ENCODE measurements around the gene ZC3HAV1.
"Not testable (repeated sequence)": the region's sequence is repeated elsewhere in the genome, so short reads cannot be mapped to it uniquely, and the experiment has no call there.

ZC3HAV1 gene

GRCh38 chr7:139103057-139103815 lies 6.3 kb downstream of the ZC3HAV1 start:
- Histone ChIP-seq H3K4me1 (ENCODE audit: control insufficient read depth, insufficient read depth, low read length, unreplicated experiment) (peaks cover 34% of the 10 kb centered on the region), H3K79me2 (ENCODE audit: control insufficient read depth, insufficient read depth, low read length, unreplicated experiment) (peaks cover 84% of the 10 kb centered on the region), H2AFZ (ENCODE audit: low read length, unreplicated experiment) (no peak overlapping the region), H3K27ac (ENCODE audit: low read depth, low read length) (no peak overlapping the region), H3K4me3 (ENCODE audit: low read depth, low read length) (peak overlapping the region; percentile 22), H3K36me3 (ENCODE audit: insufficient read depth, low read length) (peaks cover 24% of the 10 kb centered on the region), H3K27me3 (ENCODE audit: insufficient read depth, low read length) (no peaks in the 10 kb centered on the region)

GRCh38 chr7:139101637-139102158 lies 7.8 kb downstream of the ZC3HAV1 start:
- Histone ChIP-seq H3K4me1 (ENCODE audit: control insufficient read depth, insufficient read depth, low read length, unreplicated experiment) (peaks cover 34% of the 10 kb centered on the region), H3K79me2 (ENCODE audit: control insufficient read depth, insufficient read depth, low read length, unreplicated experiment) (peaks cover 79% of the 10 kb centered on the region), H3K36me3 (ENCODE audit: insufficient read depth, low read length) (peaks cover 20% of the 10 kb centered on the region)
- not testable (repeated sequence) for H3K27me3 ChIP-seq (ENCODE audit: insufficient read depth, low read length); H2AFZ ChIP-seq (ENCODE audit: low read length, unreplicated experiment); H3K27ac ChIP-seq (ENCODE audit: low read depth, low read length); H3K4me3 ChIP-seq (ENCODE audit: low read depth, low read length)

- H3K27me3 ChIP-seq (ENCODE audit: insufficient read depth, low read length), result no peaks in the 10 kb centered on the region
- H3K36me3 ChIP-seq (ENCODE audit: insufficient read depth, low read length), result peaks cover 21% of the 10 kb centered on the region
- H3K4me3 ChIP-seq (ENCODE audit: low read depth, low read length), result peak overlapping the region; percentile 9; the same call in 1 of the 2 replicates
- H2AFZ ChIP-seq (ENCODE audit: low read length, unreplicated experiment), result no peak overlapping the region
- H3K79me2 ChIP-seq (ENCODE audit: control insufficient read depth, insufficient read depth, low read length, unreplicated experiment), result peaks cover 80% of the 10 kb centered on the region
- peaks cover 30% of the 10 kb centered on the region for H3K4me1 ChIP-seq (ENCODE audit: control insufficient read depth, insufficient read depth, low read length, unreplicated experiment)
- peak overlapping the region; percentile 18 for H3K27ac ChIP-seq (ENCODE audit: low read depth, low read length)
Observed at GRCh38 chr7:139099172-139099947, 10.2 kb downstream of the ZC3HAV1 start.

- peaks cover 16% of the 10 kb centered on the region for H3K36me3 ChIP-seq (ENCODE audit: insufficient read depth, low read length)
- H3K4me3 ChIP-seq (ENCODE audit: low read depth, low read length), result no peak overlapping the region
- peaks cover 14% of the 10 kb centered on the region for H3K4me1 ChIP-seq (ENCODE audit: control insufficient read depth, insufficient read depth, low read length, unreplicated experiment)
- H3K27ac ChIP-seq (ENCODE audit: low read depth, low read length), result no peak overlapping the region
- H2AFZ ChIP-seq (ENCODE audit: low read length, unreplicated experiment), result no peak overlapping the region
- H3K79me2 ChIP-seq (ENCODE audit: control insufficient read depth, insufficient read depth, low read length, unreplicated experiment), result peaks cover 86% of the 10 kb centered on the region
- no peaks in the 10 kb centered on the region for H3K27me3 ChIP-seq (ENCODE audit: insufficient read depth, low read length)
Observed at GRCh38 chr7:139095194-139095659, 14.3 kb downstream of the ZC3HAV1 start.

GRCh38 chr7:139094596-139094995 lies 14.9 kb downstream of the ZC3HAV1 start:
- no peak overlapping the region for H3K27ac ChIP-seq (ENCODE audit: low read depth, low read length)
- H3K4me1 ChIP-seq (ENCODE audit: control insufficient read depth, insufficient read depth, low read length, unreplicated experiment), result peaks cover 9% of the 10 kb centered on the region
- H3K27me3 ChIP-seq (ENCODE audit: insufficient read depth, low read length), result no peaks in the 10 kb centered on the region
- peaks cover 83% of the 10 kb centered on the region for H3K79me2 ChIP-seq (ENCODE audit: control insufficient read depth, insufficient read depth, low read length, unreplicated experiment)
- no peak overlapping the region for H2AFZ ChIP-seq (ENCODE audit: low read length, unreplicated experiment)
- peaks cover 16% of the 10 kb centered on the region for H3K36me3 ChIP-seq (ENCODE audit: insufficient read depth, low read length)
- no peak overlapping the region for H3K4me3 ChIP-seq (ENCODE audit: low read depth, low read length)

- H3K36me3 ChIP-seq (ENCODE audit: insufficient read depth, low read length), result peaks cover 18% of the 10 kb centered on the region
- H3K4me3 ChIP-seq (ENCODE audit: low read depth, low read length), result no peak overlapping the region
- no peak overlapping the region for H2AFZ ChIP-seq (ENCODE audit: low read length, unreplicated experiment)
- no peak overlapping the region for H3K27ac ChIP-seq (ENCODE audit: low read depth, low read length)
- peaks cover 84% of the 10 kb centered on the region for H3K79me2 ChIP-seq (ENCODE audit: control insufficient read depth, insufficient read depth, low read length, unreplicated experiment)
- peaks cover 4% of the 10 kb centered on the region for H3K4me1 ChIP-seq (ENCODE audit: control insufficient read depth, insufficient read depth, low read length, unreplicated experiment)
- H3K27me3 ChIP-seq (ENCODE audit: insufficient read depth, low read length), result no peaks in the 10 kb centered on the region
Observed at GRCh38 chr7:139094030-139094429, 15.5 kb downstream of the ZC3HAV1 start.

GRCh38 chr7:139093512-139093911 lies 16.0 kb downstream of the ZC3HAV1 start:
- H2AFZ ChIP-seq (ENCODE audit: low read length, unreplicated experiment); H3K27me3 ChIP-seq (ENCODE audit: insufficient read depth, low read length); H3K4me1 ChIP-seq (ENCODE audit: control insufficient read depth, insufficient read depth, low read length, unreplicated experiment); H3K4me3 ChIP-seq (ENCODE audit: low read depth, low read length); H3K27ac ChIP-seq (ENCODE audit: low read depth, low read length): not testable (repeated sequence)
- peaks cover 83% of the 10 kb centered on the region for H3K79me2 ChIP-seq (ENCODE audit: control insufficient read depth, insufficient read depth, low read length, unreplicated experiment)
- peaks cover 15% of the 10 kb centered on the region for H3K36me3 ChIP-seq (ENCODE audit: insufficient read depth, low read length)

- Histone ChIP-seq H3K79me2 (ENCODE audit: control insufficient read depth, insufficient read depth, low read length, unreplicated experiment) (peaks cover 80% of the 10 kb centered on the region), H3K36me3 (ENCODE audit: insufficient read depth, low read length) (peaks cover 25% of the 10 kb centered on the region), H3K27ac (ENCODE audit: low read depth, low read length) (no peak overlapping the region), H3K27me3 (ENCODE audit: insufficient read depth, low read length) (no peaks in the 10 kb centered on the region), H3K4me3 (ENCODE audit: low read depth, low read length) (no peak overlapping the region), H3K4me1 (ENCODE audit: control insufficient read depth, insufficient read depth, low read length, unreplicated experiment) (no peaks in the 10 kb centered on the region), H2AFZ (ENCODE audit: low read length, unreplicated experiment) (no peak overlapping the region)
Observed at GRCh38 chr7:139092090-139092796, 17.3 kb downstream of the ZC3HAV1 start.

- Histone ChIP-seq H3K27ac (ENCODE audit: low read depth, low read length) (no peak overlapping the region), H3K36me3 (ENCODE audit: insufficient read depth, low read length) (peaks cover 29% of the 10 kb centered on the region), H3K4me1 (ENCODE audit: control insufficient read depth, insufficient read depth, low read length, unreplicated experiment) (no peaks in the 10 kb centered on the region), H3K79me2 (ENCODE audit: control insufficient read depth, insufficient read depth, low read length, unreplicated experiment) (peaks cover 83% of the 10 kb centered on the region), H3K4me3 (ENCODE audit: low read depth, low read length) (no peak overlapping the region), H3K27me3 (ENCODE audit: insufficient read depth, low read length) (no peaks in the 10 kb centered on the region), H2AFZ (ENCODE audit: low read length, unreplicated experiment) (no peak overlapping the region)
Observed at GRCh38 chr7:139091677-139091996, 17.9 kb downstream of the ZC3HAV1 start.

GRCh38 chr7:139089118-139089517 lies 20.4 kb downstream of the ZC3HAV1 start:
- no peak overlapping the region for H2AFZ ChIP-seq (ENCODE audit: low read length, unreplicated experiment)
- peaks cover 74% of the 10 kb centered on the region for H3K79me2 ChIP-seq (ENCODE audit: control insufficient read depth, insufficient read depth, low read length, unreplicated experiment)
- no peaks in the 10 kb centered on the region for H3K4me1 ChIP-seq (ENCODE audit: control insufficient read depth, insufficient read depth, low read length, unreplicated experiment)
- H3K27ac ChIP-seq (ENCODE audit: low read depth, low read length), result no peak overlapping the region
- no peak overlapping the region for H3K4me3 ChIP-seq (ENCODE audit: low read depth, low read length)
- H3K36me3 ChIP-seq (ENCODE audit: insufficient read depth, low read length), result peaks cover 41% of the 10 kb centered on the region; the same call in 1 of the 2 replicates
- H3K27me3 ChIP-seq (ENCODE audit: insufficient read depth, low read length), result no peaks in the 10 kb centered on the region

Data from ACC112 (cell line).